Central memory CD8-positive, alpha-beta T cell (primary cell): ENCODE results near the gene PRKAR1B.

Experiments
- ATAC-seq: fragments of 150-1000 bp; cut with Tn5 transposase; replicated peaks from 2 replicates; pipeline ENCODE4 v1.10.0; 2022; ENCODE audit warnings: mild to moderate bottlenecking, moderate FRiP score, moderate number of reproducible peaks; ENCODE audit not compliant: poor library complexity, severe bottlenecking; ENCODE audit errors: extremely low read depth
- DNase-seq, 2 donors: peaks; one replicate each; pipeline ENCODE4 v3.0.0; 2021; ENCODE audit warnings: low spot score in 2 of 2
- H3K27ac Mint-ChIP-seq: one replicate; pipeline ENCODE4 v1.8.0; 2022; ENCODE audit warnings: low read depth, mild to moderate bottlenecking, moderate library complexity, mixed read lengths
- H3K27me3 Mint-ChIP-seq: one replicate; pipeline ENCODE4 v1.8.0; 2022; ENCODE audit warnings: mixed read lengths
- H3K36me3 Mint-ChIP-seq: one replicate; pipeline ENCODE4 v1.8.0; 2022; ENCODE audit warnings: mild to moderate bottlenecking, moderate library complexity, mixed read lengths; ENCODE audit not compliant: insufficient read depth
- H3K4me1 Mint-ChIP-seq: one replicate; pipeline ENCODE4 v1.8.0; 2022; ENCODE audit warnings: mixed read lengths
- H3K4me3 Mint-ChIP-seq: one replicate; pipeline ENCODE4 v1.8.0; 2022; ENCODE audit warnings: mild to moderate bottlenecking, moderate library complexity, mixed read lengths
- H3K9me3 Mint-ChIP-seq: one replicate; pipeline ENCODE4 v1.8.0; 2022; ENCODE audit warnings: mixed read lengths

Gene PRKAR1B

GRCh38 chr7:543501-544337 lies 183.4 kb downstream of the PRKAR1B start:
- ATAC-seq (no peak), DNase-seq (no peak)
- no peaks in the 10 kb centered on the region for H3K27me3 Mint-ChIP-seq
- H3K4me3 Mint-ChIP-seq, result no peak overlapping the region
- no peak overlapping the region for H3K27ac Mint-ChIP-seq
- H3K9me3 Mint-ChIP-seq, result no peaks in the 10 kb centered on the region
- H3K4me1 Mint-ChIP-seq, result peaks cover 5% of the 10 kb centered on the region
- peaks cover 2% of the 10 kb centered on the region for H3K36me3 Mint-ChIP-seq

DNA sequence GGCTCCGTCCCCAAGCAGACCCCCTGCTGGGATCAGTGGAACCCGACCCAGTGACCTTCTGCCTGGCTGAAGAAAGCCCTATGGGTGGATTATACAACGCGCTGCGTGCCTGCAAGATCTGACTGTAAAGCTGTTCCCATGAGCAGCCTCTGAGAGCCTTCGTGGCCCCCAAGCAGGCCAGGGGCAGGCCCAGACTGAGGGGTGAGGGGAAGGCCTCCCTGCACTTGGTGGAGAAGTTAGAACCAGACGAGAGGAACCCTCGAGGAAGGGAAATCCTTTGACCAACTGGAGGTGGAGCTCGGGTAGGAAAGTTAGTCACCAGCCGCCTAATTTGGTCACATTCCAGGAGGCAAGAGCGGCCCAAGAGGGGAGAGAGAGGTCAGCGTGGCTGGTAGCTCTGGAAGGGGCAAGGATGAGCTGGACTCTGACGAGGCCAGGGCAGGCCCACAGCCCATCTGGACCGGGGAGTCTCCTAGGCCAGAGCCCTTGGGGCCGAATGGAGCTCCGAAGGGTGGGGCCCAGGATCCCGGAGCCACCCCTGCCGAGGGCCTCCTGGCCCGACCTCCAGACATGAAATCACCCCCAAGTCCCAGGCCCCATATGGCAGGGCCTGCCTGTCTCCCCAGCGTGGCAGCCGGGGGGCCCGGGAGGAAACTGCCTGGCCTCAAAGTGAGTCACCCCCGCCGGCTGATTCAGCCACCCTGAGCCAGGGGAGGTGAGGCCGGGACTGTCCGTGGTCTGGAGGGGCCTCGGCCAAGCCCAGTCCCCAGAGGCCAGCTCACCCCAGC lies 184.2 kb downstream of the PRKAR1B start:
- H3K27me3 Mint-ChIP-seq, result no peaks in the 10 kb centered on the region
- peak overlapping the region; percentile 26 for H3K27ac Mint-ChIP-seq
- H3K9me3 Mint-ChIP-seq, result no peaks in the 10 kb centered on the region
- H3K4me1 Mint-ChIP-seq, result peaks cover 5% of the 10 kb centered on the region
- peaks cover 2% of the 10 kb centered on the region for H3K36me3 Mint-ChIP-seq
- ATAC-seq (no peak), DNase-seq (no peak)
- H3K4me3 Mint-ChIP-seq, result no peak overlapping the region

- no peaks in the 10 kb centered on the region for H3K9me3 Mint-ChIP-seq
- no peaks in the 10 kb centered on the region for H3K27me3 Mint-ChIP-seq
- peaks cover 2% of the 10 kb centered on the region for H3K36me3 Mint-ChIP-seq
- ATAC-seq, result no peak
- H3K27ac Mint-ChIP-seq, result peak overlapping the region; percentile 26
- H3K4me1 Mint-ChIP-seq, result peaks cover 5% of the 10 kb centered on the region
- H3K4me3 Mint-ChIP-seq, result no peak overlapping the region
- no peak for DNase-seq
Measured at GRCh38 chr7:542131-542712, 184.9 kb downstream of the PRKAR1B start.

DNA sequence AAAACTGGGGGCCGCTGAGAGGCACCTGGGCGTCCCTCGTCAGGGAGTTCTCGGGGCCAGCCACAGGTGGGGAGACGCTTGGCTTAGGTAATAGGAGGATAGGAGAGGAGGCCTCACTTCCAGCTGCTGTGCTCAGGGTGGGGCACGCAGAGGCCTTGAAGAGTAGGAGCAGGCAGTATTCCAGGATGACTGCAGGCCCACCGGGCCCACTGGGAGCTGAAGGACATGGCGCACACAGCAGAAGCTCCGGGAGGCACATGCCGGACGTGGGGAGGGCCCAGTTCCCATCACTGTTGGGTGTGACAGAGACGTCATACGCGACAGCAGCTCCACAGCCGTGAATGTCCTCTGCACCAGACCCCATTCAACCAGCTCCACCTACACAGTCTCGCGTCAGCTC lies 185.4 kb downstream of the PRKAR1B start:
- DNase-seq (no peak), ATAC-seq (no peak)
- no peaks in the 10 kb centered on the region for H3K27me3 Mint-ChIP-seq
- H3K9me3 Mint-ChIP-seq, result no peaks in the 10 kb centered on the region
- H3K4me3 Mint-ChIP-seq, result no peak overlapping the region
- H3K36me3 Mint-ChIP-seq, result peaks cover 2% of the 10 kb centered on the region
- no peak overlapping the region for H3K27ac Mint-ChIP-seq
- H3K4me1 Mint-ChIP-seq, result peaks cover 5% of the 10 kb centered on the region

GRCh38 chr7:540997-541396 lies 186.1 kb downstream of the PRKAR1B start:
- H3K27ac Mint-ChIP-seq, result no peak overlapping the region
- ATAC-seq, result no peak

GRCh38 chr7:540579-540978 lies 186.5 kb downstream of the PRKAR1B start:
- ATAC-seq (no peak), DNase-seq (no peak)
- H3K27me3 Mint-ChIP-seq, result no peaks in the 10 kb centered on the region
- H3K36me3 Mint-ChIP-seq, result peaks cover 3% of the 10 kb centered on the region
- H3K9me3 Mint-ChIP-seq, result no peaks in the 10 kb centered on the region
- peaks cover 5% of the 10 kb centered on the region for H3K4me1 Mint-ChIP-seq
- H3K27ac Mint-ChIP-seq, result no peak overlapping the region
- no peak overlapping the region for H3K4me3 Mint-ChIP-seq

More at GRCh38 chr7:540997-541396, 186.1 kb downstream of the PRKAR1B start:
- DNase-seq, result no peak
- Mint-ChIP-seq H3K4me1 (peaks cover 5% of the 10 kb centered on the region), H3K36me3 (peaks cover 3% of the 10 kb centered on the region), H3K27me3 (no peaks in the 10 kb centered on the region), H3K9me3 (no peaks in the 10 kb centered on the region), H3K4me3 (no peak overlapping the region)

DNA sequence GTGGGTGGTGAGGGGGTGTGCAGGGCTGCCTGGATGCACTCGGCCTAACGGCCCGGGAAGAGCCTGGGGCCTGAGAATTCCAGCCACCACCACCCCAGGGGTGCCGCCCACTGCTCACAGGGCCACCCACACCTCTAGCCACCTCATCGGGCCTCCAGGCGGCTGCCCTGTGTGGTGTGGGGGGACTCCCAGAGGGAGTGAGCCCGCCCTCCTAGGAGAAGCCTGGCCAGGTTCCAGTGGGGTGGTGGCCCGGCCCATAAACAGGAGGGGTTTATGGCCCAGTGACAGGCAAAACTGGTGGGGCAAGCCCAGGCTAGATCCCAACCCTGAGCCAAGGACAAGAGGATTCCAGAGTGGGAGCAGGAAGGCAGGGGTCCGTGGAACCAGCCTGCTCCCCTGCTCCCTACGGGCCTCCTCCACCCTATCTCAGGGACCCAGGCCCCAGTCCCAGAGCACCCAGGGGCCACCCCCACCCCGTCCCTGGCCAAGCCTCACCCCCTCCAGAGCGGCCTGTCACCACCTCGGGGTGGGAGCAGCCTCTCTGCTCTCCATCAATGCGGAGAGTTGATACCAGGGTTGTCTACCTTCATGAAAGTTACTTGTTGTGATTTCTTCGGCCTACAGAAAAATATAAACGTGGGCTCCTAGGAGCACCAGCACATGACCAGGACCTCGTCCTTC lies 187.2 kb downstream of the PRKAR1B start:
- peaks cover 5% of the 10 kb centered on the region for H3K4me1 Mint-ChIP-seq
- no peaks in the 10 kb centered on the region for H3K9me3 Mint-ChIP-seq
- peaks cover 3% of the 10 kb centered on the region for H3K36me3 Mint-ChIP-seq
- H3K27ac Mint-ChIP-seq, result no peak overlapping the region
- H3K27me3 Mint-ChIP-seq, result no peaks in the 10 kb centered on the region
- ATAC-seq (no peak), DNase-seq (no peak)
- H3K4me3 Mint-ChIP-seq, result no peak overlapping the region

- peaks cover 5% of the 10 kb centered on the region for H3K4me1 Mint-ChIP-seq
- no peak overlapping the region for H3K4me3 Mint-ChIP-seq
- H3K27me3 Mint-ChIP-seq, result peaks cover 5% of the 10 kb centered on the region
- H3K9me3 Mint-ChIP-seq, result no peaks in the 10 kb centered on the region
- ATAC-seq, result no peak
- H3K36me3 Mint-ChIP-seq, result peaks cover 3% of the 10 kb centered on the region
- no peak for DNase-seq
- H3K27ac Mint-ChIP-seq, result no peak overlapping the region
Measured at GRCh38 chr7:538764-539685, 188.1 kb downstream of the PRKAR1B start.

- ATAC-seq (no peak), DNase-seq (no peak)
- H3K4me1 Mint-ChIP-seq, result peaks cover 5% of the 10 kb centered on the region
- H3K36me3 Mint-ChIP-seq, result peaks cover 3% of the 10 kb centered on the region
- H3K27me3 Mint-ChIP-seq, result peaks cover 11% of the 10 kb centered on the region
- no peaks in the 10 kb centered on the region for H3K9me3 Mint-ChIP-seq
- H3K4me3 Mint-ChIP-seq, result no peak overlapping the region
- H3K27ac Mint-ChIP-seq, result no peak overlapping the region
Measured at GRCh38 chr7:537911-538634, 189.0 kb downstream of the PRKAR1B start.

DNA sequence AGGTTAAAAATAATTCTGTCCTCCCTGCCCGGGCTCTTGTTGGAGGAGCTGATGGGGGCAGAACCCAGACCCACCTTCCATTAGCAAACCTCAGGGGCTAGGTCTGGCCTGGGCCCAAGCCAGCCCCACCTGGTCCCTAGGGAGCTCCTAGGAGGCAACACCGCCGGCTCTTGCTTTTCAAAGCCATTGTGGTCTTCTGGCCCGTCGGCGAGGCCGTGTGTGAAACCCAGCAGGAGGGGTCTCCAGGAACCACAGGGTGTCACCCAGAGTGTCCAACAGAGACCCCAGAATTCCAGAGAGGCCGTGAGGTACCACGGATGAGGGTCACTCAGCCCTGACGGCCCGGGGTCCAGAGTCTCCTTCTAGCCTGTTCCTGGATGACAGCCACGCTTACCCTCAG lies 190.8 kb downstream of the PRKAR1B start:
- Mint-ChIP-seq H3K27me3 (peaks cover 11% of the 10 kb centered on the region), H3K36me3 (peaks cover 1% of the 10 kb centered on the region), H3K9me3 (no peaks in the 10 kb centered on the region), H3K27ac (no peak overlapping the region), H3K4me3 (no peak overlapping the region), H3K4me1 (peaks cover 5% of the 10 kb centered on the region)
- DNase-seq (no peak), ATAC-seq (no peak)

GRCh38 chr7:534959-535358 lies 192.1 kb downstream of the PRKAR1B start:
- DNase-seq (no peak), ATAC-seq (no peak)
- Mint-ChIP-seq H3K27me3 (peaks cover 11% of the 10 kb centered on the region), H3K4me3 (no peak overlapping the region), H3K4me1 (no peaks in the 10 kb centered on the region), H3K36me3 (peaks cover 1% of the 10 kb centered on the region), H3K27ac (no peak overlapping the region), H3K9me3 (no peaks in the 10 kb centered on the region)
